Sciatic nerve (tissue), 2 donors: Measurements from ENCODE around the gene FMO1. TPM values are rescaled to one million over a fixed set of nuclear protein-coding genes. Genes with fewer than 3 reads are reported as not detected.
"Not testable (repeated sequence)": the region's sequence is repeated elsewhere in the genome, so short reads cannot be mapped to it uniquely, and the experiment has no call there.

ENCODE experiments used
- ATAC-seq: fragments of 200-7000 bp; cut with Tn5 transposase; one replicate; pipeline ENCODE4 v1.9.1; 2020; ENCODE audit warnings: mild to moderate bottlenecking, moderate library complexity
- DNase-seq: peaks from one replicate; pipeline ENCODE4 v3.0.0-alpha.2; 2020; ENCODE audit warnings: low spot score
- intact Hi-C: fragments of 100-400 bp; cut with DNase I; formaldehyde crosslinking; loops from one replicate; pipeline ENCODE4 v1.14.2; 2022
- total RNA-seq: library from RNA; stranded (reverse); fragmentation: NEBNext Ultra II Directional; extraction: Animal tissue kit (Norgen Biotek cat#: 25700); gene quantifications from one replicate; pipeline ENCODE4 v1.2.1, GENCODE V29; 2021
- donor health status: DM: no; HTN: no; CAD: no.
- donor health status: DM: no; HTN: no; CAD: no.

FMO1 gene
- total RNA-seq, result 10.2 TPM

- ATAC-seq, result no peak
- no peak for DNase-seq
- intact Hi-C loops, result no loop called here
Observed at GRCh38 chr1:171248302-171248701, at the start of gene FMO1. Gene FMO1 (plus strand): TSS chr1:171248494. CDS start chr1:171258088, 9,594 bp downstream.

DNA sequence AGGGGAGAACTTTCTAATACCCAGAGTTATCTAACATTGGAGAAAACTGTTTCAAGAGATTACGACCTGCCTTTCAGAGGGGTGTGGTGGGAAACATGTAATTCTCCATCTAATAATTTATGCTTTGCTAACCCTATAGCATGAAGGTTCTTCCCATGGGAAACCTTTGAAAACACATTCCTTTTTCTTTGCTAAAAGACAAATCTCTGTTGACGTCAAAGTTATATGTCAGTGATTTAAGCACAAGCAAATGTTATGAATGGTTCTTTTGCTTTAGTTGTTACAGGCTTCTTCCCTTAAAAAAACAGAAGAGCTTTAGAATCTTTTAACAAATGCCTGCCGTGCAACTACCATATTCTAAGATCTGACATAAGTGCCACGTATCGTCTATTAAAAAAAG lies 44.0 kb upstream of the FMO1 start:
- intact Hi-C loops, result no loop called here
- DNase-seq (no peak), ATAC-seq (no peak)

GRCh38 chr1:171206204-171206977 lies 41.9 kb upstream of the FMO1 start:
- DNase-seq (no peak), ATAC-seq (no peak)
- intact Hi-C loops, result no loop called here

GRCh38 chr1:171206978-171207355 lies 41.3 kb upstream of the FMO1 start:
- ATAC-seq, result peak; percentile 90
- intact Hi-C loops, result no loop called here

GRCh38 chr1:171207377-171207776 lies 40.9 kb upstream of the FMO1 start:
- DNase-seq (no peak), ATAC-seq (peak; percentile 30)
- intact Hi-C loops, result no loop called here

More at GRCh38 chr1:171206978-171207355, 41.3 kb upstream of the FMO1 start:
- no peak for DNase-seq

DNA sequence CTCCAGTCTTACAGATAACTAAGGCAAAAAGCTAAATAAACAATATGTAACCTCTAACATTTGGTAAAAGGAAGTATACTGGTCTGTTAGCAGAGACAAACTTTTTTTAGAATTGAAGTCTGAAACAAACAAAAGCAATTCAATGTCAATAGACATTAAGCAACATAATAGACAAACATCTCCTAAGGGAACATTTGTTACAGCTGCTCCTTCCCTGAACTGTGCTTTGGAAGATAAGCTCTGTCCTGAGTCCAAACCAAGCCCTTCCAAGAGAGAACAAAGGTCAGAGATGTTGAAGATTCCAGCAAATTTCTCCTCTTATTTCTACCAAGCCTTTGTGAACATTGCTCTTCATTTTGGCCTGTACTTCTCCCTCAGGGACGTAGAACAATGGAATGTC lies 37.9 kb upstream of the FMO1 start:
- intact Hi-C loops, result no loop called here
- no peak for DNase-seq
- ATAC-seq, result peak; percentile 91

DNA sequence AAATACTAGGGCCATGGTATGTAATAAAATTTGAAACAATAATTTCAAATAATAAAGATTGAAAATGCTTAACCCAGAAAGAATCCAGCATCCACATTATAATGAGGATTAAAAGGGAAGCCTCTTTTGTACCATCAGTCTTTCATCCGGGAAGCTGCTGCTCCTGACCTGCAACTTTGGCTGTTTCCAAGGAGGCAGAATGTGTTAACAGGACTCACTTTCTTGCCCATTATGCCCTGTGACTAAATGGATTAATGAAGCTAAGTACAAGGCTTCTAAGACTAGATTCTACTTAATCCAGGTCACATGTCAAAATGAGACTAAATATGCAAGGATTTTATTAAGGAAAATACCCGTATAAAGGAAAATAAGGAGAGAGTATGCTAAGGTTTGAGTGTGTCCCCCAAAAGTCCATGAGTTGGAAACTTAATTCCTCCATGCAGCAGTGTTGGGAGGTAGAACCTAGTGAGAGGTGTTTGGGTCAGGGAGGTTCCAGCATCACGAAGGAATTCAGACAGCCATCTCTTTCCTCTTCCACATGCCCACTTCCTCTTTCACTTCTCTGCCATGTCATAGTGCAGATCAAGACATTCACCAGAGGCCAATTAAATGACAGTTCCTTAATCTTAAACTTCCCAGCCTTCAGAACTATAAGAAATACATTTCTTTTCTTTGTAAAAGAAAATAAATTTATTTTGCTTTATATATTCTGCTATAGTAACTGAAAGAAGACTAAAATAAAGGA lies 35.5 kb upstream of the FMO1 start:
- no peak for ATAC-seq

DNA sequence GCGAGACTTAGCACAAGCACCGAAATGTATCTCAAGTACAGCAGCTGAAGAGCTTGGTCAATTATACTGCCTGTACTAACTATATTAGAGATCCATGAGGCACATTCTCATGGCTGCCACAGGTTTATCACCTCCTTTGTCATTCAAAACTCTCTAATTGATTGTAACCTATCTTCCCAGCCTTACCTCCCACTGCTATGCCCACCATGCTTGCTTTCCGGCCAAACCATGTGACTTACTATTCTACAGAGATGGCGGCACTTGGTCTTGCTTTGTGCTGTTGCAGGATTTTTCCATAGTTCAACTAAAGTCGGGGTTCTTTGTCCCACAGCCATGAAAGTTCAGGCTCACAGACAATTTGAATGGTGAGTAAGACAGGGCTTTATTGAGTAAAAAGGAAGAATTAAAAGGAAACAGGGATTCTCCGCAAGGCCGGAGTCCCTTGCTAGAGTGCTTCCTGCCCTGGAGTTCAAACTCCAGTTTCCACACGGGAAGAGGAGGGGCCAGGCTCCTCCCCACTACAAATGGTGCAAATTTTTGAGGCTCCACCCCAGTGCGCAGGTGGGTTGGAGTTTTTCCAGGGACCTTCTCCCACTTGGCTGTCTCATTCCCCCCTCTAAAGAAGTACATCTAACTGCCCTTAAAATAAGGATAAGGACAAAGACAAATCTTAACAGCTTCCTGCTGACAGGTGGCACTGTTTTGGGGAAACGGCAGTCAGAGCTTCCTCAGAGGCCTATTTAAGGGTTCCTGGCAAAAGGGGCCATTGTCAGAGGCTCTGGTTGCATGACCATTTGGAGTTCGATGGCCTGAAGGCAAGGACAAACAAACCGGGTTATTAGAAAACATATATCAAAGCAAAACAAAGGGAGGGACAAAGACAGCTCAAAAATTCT lies 34.5 kb upstream of the FMO1 start:
- intact Hi-C loops, result no loop called here
- ATAC-seq (no peak), DNase-seq (no peak)

More for the DNA sequence above, 35.5 kb upstream of the FMO1 start:
- intact Hi-C loops, result no loop called here
- no peak for DNase-seq

DNA sequence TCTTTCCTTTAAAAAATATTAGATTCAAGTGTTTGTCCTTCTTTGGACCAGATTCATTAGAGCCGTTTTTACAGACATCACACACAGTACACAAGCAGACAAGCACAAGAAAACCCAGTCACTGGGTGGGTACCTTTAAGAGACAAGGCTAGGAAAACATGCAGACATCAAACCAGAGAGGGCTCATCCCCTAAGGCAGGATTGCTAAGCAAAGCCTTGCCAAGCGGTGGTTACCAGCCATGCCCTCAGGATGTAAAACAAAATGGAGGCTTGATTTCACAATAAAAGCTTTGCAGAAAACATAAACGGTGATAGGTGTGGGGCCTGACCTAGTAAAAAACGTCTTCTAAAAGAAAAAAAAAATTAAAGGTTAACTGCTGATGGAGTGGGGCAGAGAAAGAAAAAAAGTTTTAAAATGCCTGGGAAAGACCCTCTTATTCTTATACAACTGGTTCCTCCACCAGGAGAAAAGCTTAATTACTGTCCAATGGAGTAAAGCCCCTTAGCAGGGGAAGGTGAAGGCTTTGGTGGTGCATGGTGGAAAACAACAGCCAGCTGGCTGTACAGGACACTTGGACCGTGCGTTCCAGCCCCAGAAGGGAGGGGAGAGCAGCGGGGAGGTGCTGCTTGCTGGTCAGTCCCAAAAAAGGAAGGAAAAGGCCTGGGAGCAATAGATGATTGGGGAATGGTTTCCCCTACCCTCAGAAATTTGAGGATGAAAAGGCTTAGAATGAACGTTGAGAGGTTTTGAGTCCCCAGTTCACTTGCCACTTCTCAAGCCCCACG lies 30.4 kb upstream of the FMO1 start:
- ATAC-seq (no peak), DNase-seq (no peak)
- intact Hi-C loops, result no loop called here

DNA sequence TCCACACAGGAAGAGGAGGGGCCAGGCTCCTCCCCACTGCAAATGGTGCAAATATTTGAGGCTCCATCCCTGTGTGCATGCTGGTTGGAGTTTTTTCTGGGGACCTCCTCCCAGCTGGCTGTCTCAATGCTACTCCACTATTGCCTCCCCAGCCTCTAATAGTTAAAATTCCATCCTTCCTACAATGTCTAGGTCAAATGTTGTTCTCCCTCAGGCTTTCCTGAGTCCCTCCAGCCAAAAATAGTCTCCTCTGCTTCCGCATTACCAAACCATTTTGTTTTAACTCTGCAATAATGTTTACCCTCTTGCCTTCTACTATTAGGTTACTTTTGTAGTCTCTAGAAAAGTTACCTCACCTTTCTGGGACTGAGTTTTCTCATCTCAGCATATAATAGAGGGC lies 29.6 kb upstream of the FMO1 start:
- ATAC-seq (no peak), DNase-seq (no peak)
- intact Hi-C loops, result no loop called here

- ATAC-seq, result peak; percentile 12
- DNase-seq, result no peak
- intact Hi-C loops, result no loop called here
Observed at GRCh38 chr1:171219346-171220080, 28.8 kb upstream of the FMO1 start.

DNA sequence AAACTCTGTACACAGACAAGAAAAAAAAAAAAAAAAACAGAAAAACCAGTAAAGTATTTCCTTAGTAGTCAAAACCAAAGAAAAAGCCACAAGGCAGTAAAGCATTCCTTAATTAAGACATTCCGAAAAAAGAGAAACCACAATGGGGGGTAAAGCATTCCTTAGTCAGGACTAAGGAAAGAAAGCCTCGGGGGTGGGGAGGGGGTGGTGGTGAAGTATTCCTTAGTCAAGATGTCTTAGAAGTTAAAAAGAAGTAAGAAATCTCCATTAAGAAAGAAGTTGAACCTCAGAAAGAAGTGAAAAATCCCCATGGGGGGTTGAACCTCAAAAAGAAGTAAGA lies 28.2 kb upstream of the FMO1 start:
- intact Hi-C loops, result no loop called here
- no peak for DNase-seq
- peak; percentile 53 for ATAC-seq

DNA sequence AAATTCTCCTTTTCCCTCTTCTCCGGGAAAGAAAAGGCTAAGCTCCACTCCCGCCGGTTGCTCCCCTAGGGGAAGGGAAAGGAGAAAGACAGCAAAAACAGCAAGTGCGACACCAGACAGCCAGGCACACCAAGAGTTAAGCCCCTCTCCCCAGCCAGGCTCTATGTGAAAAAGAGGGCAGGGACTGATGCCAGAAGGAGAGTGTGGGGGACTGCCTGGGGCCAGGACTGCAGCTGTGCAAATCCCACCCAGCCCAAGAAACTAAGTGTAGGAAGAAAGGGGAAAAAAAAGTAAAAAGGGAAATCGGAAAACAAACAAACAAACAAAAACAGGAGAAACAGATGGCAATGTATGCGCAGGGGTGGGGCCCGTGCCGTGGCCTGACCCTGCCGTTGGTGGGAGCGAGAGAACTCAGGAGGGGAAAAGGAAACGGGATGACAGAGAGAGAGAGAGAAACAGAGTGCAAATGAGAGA lies 27.7 kb upstream of the FMO1 start:
- intact Hi-C loops, result no loop called here
- DNase-seq (no peak), ATAC-seq (peak; percentile 69)

DNA sequence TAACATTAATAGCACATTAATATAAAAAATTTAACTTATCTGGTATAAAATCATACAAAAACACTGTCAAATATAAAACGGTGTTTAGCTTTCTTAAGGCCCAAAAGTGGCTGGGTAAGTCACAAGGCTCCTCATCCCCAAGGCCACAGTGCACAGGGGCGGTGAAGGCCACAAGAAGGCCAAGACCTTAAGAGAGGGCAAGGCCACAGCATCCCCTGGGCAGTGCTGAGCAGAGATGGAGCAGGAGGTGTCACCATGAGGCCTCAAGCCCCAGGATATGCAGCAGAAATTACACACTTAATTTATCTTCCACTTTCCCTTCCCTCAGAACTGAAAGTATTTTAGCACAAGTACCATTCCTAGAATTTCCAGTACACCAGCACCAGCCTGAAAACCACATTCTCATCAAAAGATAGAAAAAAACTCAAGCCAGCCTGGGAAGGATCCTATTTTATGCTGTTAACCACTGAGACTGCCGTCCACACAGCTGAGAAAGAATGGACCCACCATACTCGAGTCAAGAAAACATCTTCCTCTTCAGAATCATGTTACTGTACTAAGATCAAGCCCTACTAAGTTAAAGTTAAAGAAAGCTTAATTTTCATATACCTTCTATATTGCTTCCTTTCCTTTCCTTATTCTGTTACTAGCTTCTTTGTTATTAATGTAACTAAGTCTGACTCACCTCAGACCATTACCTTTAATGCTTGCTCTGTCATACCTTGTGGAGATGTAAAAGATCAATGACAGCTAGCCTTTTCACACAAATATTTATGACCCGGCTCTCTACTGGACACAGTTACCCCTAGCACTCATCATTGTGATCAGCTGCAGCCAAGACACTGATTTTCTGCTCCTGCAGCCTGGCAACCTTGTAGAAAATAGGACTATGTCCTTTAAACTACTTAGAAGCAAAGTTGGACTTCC lies 26.4 kb upstream of the FMO1 start:
- ATAC-seq (peak; percentile 73), DNase-seq (no peak)
- intact Hi-C loops, result no loop called here

DNA sequence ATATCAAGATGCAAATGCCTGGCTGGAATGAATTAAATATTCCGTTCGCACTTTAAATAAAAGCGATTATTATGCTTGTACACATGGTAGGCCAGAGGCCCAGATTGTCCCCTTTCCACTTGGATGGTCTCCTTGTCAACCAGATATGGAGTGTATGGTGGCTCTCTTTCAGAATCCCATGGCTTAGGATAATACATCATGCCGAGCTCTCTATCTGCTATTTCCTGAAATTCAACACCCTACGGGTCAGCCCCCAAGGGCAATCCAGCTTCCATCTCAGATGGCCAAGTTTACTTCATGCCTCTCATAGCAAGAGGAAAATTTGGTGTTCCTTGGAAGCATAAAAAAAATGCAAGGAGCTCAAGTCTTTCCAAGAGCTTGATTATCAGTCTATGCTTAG lies 25.4 kb upstream of the FMO1 start:
- intact Hi-C loops, result no loop called here
- DNase-seq (no peak), ATAC-seq (peak; percentile 69)

DNA sequence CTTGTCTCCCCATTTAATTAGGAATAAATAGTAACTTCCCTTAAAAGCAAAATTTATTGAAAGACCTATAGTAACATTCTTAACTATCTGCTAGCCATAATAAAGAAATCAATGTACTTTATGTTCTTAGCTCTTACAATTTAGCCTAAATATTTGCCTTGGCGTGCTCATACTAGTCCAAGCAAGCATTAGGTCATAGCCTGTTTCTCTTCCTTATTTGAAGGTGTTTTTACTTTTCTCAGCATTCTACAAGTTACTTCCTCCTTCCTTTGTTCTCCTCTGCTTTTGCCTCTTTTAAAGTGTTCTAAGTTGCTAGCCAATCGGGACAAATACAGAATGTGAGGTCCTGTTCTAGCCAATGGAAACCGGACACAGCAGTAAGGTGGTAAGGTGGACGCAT lies 24.0 kb upstream of the FMO1 start:
- intact Hi-C loops, ATAC-seq: not testable (repeated sequence)

DNA sequence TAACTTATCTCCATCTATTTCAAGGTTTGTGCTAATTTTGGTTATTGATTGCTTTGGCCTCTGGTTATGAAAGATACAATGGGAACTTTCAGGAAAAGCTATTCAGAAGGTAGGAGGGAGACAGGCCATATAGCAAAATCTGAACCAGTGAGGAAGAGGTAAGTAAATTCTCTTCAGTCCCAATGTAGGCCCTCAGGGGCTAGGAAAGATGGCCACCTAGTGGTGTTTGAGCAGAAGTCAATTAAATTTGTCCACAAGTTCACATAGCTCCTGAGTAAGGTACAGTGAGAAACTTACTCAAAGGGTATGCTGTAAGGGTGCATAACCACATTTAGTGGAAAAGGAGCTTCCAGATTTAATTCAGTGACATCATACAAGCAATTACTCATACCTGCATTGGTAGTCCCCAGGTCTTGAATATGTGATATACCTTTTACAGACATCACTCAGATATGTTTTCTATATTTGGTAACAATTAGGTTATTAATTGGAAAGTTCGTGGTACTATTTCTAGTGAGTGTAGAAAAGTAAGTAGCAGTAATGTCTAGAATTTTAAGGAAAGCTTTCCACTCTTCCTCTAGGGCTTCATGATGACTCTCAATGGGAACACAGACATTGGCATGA lies 21.4 kb upstream of the FMO1 start:
- intact Hi-C loops, result no loop called here
- ATAC-seq (peak; percentile 86), DNase-seq (no peak)

More for the DNA sequence above, 24.0 kb upstream of the FMO1 start:
- DNase-seq, result not testable (repeated sequence)
